Gastrocnemius medialis (tissue), 4 donors: ENCODE measurements around the gene AMZ2. TPM values are rescaled to one million over a fixed set of nuclear protein-coding genes. Genes with fewer than 3 reads are reported as not detected.
A peak's percentile ranks its signal among the peaks of the same experiment; 100 is the strongest.
"Not testable (repeated sequence)": the region's sequence is repeated elsewhere in the genome, so short reads cannot be mapped to it uniquely, and the experiment has no call there.

Experiments
- ATAC-seq, 2 donors: fragments of 150-250 bp; one replicate each; pipeline ENCODE4 v1.9.1; 2016
- DNase-seq, 2 donors: peaks; one replicate each; pipeline ENCODE4 v3.0.0-alpha.2; 2019
- H3K27ac ChIP-seq, 4 donors: fragments of 200-600 bp; sonication (generic); 1 replicate in 1 of 4; 2 replicates in 3 of 4; pipeline ENCODE4 v1.5.1; 2016 to 2018; ENCODE audit warnings: mild to moderate bottlenecking in 2 of 4, moderate library complexity in 1 of 4
- H3K27me3 ChIP-seq, 3 donors: fragments of 200-600 bp; sonication (generic) in 2 of 3; 1 replicate in 1 of 3; 2 replicates in 2 of 3; pipeline versions ENCODE4 v1.5.1 to v1.6.0; 2016 to 2019; ENCODE audit warnings: mild to moderate bottlenecking in 1 of 3, moderate library complexity in 1 of 3
- H3K36me3 ChIP-seq, 2 donors: fragments of 200-600 bp; sonication (generic) in 1 of 2; one replicate each; pipeline ENCODE4 v1.5.1; 2017 to 2018
- H3K4me1 ChIP-seq, 2 donors: fragments of 200-600 bp; sonication (generic) in 1 of 2; one replicate each; pipeline ENCODE4 v1.5.1; 2016 to 2017; ENCODE audit warnings: mild to moderate bottlenecking in 2 of 2
- H3K4me3 ChIP-seq, 4 donors: fragments of 200-600 bp; sonication (generic) in 3 of 4; 1 replicate in 1 of 4; 2 replicates in 3 of 4; pipeline ENCODE4 v1.5.1; 2016 to 2019; ENCODE audit warnings: mild to moderate bottlenecking in 2 of 4
- H3K9me3 ChIP-seq, 3 donors: fragments of 200-600 bp; sonication (generic) in 2 of 3; 1 replicate in 1 of 3; 2 replicates in 2 of 3; pipeline ENCODE4 v1.5.1; 2016 to 2019
- POLR2A ChIP-seq, 2 donors: fragments of 450-650 bp; IDR thresholded peaks; one replicate each; pipeline ENCODE4 v1.6.1; 2017; ENCODE audit warnings: antibody characterized with exemption in 2 of 2, mild to moderate bottlenecking in 2 of 2, moderate library complexity in 2 of 2
- in situ Hi-C, 4 donors: fragments of 200-750 bp; cut with MboI; loops; one replicate each; pipeline versions ENCODE4 v1.15.0 to v1.8.0; 2017; ENCODE audit warnings: low sequenced_read_pairs in 4 of 4
- intact Hi-C: fragments of 100-400 bp; cut with DNase I; formaldehyde crosslinking; loops from one replicate; pipeline ENCODE4 v1.15.1; 2023; ENCODE audit warnings: low total_unique reads
- total RNA-seq, 4 donors: library from RNA; depleted of rRNA; stranded (reverse); fragments of >200 nt; gene quantifications; one replicate each; pipeline versions ENCODE4 v1.1.0 to v1.2.3, GENCODE V29; 2016
- TF ChIP-seq, protein P1 (sequence below), 5 experiments: fragments of 450-650 bp in 3 of 5; fragments of 200-600 bp in 2 of 5; sonication (generic) in 2 of 5; IDR thresholded peaks in 4 of 5; conservative IDR thresholded peaks in 1 of 5; 1 replicate in 4 of 5; 2 replicates in 1 of 5; pipeline ENCODE4 v1.5.1; 2016 to 2019; ENCODE audit warnings: antibody characterized with exemption in 5 of 5, mild to moderate bottlenecking in 3 of 5, moderate library complexity in 3 of 5

The AMZ2 gene
- total RNA-seq, 4 donors from 2014 or later, result 47.6 to 86.9 (median 61.8) TPM

DNA sequence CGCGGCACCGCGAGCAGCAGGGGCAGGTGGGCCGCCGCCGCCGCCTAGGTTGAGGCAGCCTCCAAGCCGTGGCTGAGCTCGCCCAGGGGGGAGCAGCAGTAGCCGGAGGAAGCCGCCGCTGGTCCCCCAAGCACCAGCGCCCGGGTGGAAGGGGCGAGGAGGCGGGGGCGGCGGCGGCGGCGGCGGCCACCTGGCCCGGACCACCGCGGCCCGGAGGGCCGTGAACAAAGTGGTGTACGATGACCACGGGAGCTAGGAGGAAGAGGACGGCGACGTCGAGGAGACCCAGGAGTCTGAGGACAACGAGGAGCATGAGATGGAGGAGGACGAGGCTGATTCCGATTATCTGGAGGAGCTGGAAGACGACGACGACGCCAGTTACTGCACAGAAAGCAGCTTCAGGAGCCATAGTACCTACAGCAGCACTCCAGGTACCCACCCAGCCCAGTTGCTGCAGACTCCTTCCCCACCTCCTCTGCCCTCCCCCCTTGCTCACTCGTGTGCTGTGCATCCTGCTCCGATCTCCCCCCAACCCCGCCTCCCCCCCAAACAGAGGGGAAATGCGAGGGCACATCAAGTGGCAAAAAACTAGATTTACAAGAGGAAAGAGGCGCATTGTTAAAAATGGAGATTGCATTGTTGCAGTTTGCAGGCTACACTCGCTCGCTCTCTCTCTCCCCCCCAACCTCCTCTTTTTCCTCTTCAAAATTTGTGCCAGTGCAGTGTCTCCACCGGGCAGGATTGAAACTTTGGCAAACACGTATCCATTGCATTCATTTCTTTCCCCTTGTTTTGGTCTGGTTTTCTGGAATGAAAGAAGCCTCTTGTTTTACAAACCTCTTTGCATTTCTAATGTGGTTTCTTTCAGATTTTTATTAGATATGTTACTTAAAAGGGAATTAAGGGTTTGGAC is 41.8 kb upstream of the AMZ2 start:
- ATAC-seq, result peak; percentile 40 to 56
- peak overlapping the region; percentile 66 to 91 (median 78) for H3K27ac ChIP-seq
- no peak for TF ChIP-seq POLR2A (IDR thresholded peaks at IDR 0.05)
- TF ChIP-seq, protein P1, sequence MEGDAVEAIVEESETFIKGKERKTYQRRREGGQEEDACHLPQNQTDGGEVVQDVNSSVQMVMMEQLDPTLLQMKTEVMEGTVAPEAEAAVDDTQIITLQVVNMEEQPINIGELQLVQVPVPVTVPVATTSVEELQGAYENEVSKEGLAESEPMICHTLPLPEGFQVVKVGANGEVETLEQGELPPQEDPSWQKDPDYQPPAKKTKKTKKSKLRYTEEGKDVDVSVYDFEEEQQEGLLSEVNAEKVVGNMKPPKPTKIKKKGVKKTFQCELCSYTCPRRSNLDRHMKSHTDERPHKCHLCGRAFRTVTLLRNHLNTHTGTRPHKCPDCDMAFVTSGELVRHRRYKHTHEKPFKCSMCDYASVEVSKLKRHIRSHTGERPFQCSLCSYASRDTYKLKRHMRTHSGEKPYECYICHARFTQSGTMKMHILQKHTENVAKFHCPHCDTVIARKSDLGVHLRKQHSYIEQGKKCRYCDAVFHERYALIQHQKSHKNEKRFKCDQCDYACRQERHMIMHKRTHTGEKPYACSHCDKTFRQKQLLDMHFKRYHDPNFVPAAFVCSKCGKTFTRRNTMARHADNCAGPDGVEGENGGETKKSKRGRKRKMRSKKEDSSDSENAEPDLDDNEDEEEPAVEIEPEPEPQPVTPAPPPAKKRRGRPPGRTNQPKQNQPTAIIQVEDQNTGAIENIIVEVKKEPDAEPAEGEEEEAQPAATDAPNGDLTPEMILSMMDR (IDR thresholded peaks at IDR 0.05 in 4 of 5, conservative IDR thresholded peaks at IDR 0.05 in 1 of 5), result no peak
- peak overlapping the region; percentile 74 to 87 (median 76) for H3K4me3 ChIP-seq
- in situ Hi-C loops (no loop called here), intact Hi-C loops (loop anchor here (5.0 to 10.0 kb wide), 2 partner anchors 41 to 259 kb away; partner anchors contain the start of gene AMZ2)
- no peaks in the 10 kb centered on the region for H3K27me3 ChIP-seq
- no peak for DNase-seq
- no peaks in the 10 kb centered on the region for H3K9me3 ChIP-seq
- no peaks in the 10 kb centered on the region for H3K36me3 ChIP-seq
- H3K4me1 ChIP-seq, result peaks cover 9 to 10% of the 10 kb centered on the region in 2 donors

DNA sequence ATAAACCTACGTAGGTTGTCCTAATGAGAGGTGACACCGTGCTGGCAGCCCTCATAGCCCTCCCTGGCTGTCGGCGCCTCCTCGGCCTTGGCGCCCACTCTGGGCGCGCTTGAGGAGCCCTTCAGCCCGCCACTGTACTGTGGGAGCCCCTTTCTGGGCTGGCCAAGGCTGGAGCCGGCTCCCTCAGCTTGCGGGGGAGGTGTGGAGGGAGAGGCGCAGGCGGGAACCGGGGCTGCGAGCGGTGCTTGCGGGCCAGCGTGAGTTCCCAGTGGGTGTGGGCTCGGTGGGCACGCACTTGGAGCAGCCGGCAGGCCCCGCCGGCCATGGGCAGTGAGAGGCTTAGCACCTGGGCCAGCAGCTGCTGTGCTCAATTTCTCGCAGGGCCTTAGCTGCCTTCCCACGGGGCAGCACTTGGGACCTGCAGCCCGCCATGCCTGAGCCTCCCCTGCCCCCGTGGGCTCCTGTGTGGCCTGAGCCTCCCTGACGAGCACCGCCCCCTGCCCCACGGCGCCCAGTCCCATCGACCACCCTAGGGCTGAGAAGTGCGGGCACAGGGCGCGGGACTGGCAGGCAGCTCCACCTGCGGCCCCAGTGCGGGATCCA is 40.1 kb upstream of the AMZ2 start:
- intact Hi-C loops, result loop anchor here (5.0 to 10.0 kb wide), 2 partner anchors 40 to 257 kb away; partner anchors contain the start of gene AMZ2
- Histone ChIP-seq H3K4me3 (no peak overlapping the region), H3K36me3 (no peaks in the 10 kb centered on the region), H3K27me3 (no peaks in the 10 kb centered on the region), H3K27ac (no peak overlapping the region), H3K9me3 (no peaks in the 10 kb centered on the region), H3K4me1 (peaks cover 8 to 9% of the 10 kb centered on the region in 2 donors)
- no peak for TF ChIP-seq POLR2A (IDR thresholded peaks at IDR 0.05)
- TF ChIP-seq, protein P1 (IDR thresholded peaks at IDR 0.05 in 4 of 5, conservative IDR thresholded peaks at IDR 0.05 in 1 of 5), result no peak
- no peak for ATAC-seq
- in situ Hi-C loops, result no loop called here
- DNase-seq, result no peak

DNA sequence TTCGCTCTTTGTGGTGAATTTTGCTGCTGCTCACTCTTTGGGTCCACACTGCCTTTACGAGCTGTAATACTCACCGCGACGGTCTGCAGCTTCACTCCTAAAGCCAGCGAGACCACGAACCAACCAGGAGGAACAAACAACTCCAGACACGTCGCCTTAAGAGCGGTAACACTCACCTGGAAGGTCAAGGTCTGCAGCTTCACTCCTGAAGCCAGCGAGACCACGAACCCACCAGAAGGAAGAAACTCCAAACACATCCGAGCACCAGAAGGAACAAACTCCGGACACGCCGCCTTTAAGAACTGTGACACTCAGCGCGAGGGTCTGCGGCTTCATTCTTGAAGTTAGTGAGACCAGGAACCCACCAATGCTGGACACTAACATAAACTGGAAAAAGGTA is 39.2 kb upstream of the AMZ2 start:
- H3K27ac ChIP-seq, H3K36me3 ChIP-seq, ATAC-seq, H3K9me3 ChIP-seq, in situ Hi-C loops, H3K27me3 ChIP-seq, H3K4me1 ChIP-seq, H3K4me3 ChIP-seq, DNase-seq: not testable (repeated sequence)
- intact Hi-C loops, result loop anchor here (5.0 to 10.0 kb wide), 2 partner anchors 39 to 256 kb away; partner anchors contain the start of gene AMZ2

DNA sequence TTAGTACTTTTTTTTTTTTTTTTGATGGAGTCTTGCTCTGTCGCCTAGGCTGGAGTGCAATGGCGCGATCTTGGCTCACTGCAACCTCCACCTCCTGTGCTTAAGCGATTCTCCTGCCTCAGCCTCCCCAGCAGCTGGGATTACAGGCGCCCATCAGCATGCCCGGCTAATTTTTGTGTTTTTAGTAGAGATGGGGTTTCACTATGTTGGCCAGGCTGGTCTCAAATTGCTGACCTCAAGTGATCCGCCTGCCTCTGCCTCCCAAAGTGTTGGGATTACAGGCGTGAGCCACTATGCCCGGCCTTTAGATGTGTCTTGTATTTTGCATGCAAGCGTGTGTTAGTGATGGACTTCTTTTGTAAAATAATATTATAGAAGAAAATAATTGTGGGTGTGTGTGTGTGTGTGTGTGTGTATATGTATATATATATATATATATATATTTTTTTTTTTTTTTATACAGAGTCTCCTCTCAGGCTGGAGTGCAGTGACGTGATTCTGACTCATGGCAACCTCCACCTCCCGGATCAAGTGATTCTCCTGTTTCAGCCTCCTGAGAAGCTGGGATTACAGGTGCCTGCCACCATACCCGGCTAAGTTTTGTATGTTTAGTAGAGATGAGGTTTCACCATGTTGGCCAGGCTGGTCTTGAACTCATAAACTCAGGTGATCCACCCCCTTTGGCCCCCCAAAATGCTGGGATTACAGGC is 38.5 kb upstream of the AMZ2 start:
- intact Hi-C loops, result loop anchor here (5.0 to 10.0 kb wide), 2 partner anchors 38 to 255 kb away; partner anchors contain the start of gene AMZ2
- H3K9me3 ChIP-seq, H3K27me3 ChIP-seq, in situ Hi-C loops, H3K4me1 ChIP-seq, ATAC-seq, H3K27ac ChIP-seq, H3K36me3 ChIP-seq, H3K4me3 ChIP-seq, DNase-seq: not testable (repeated sequence)

DNA sequence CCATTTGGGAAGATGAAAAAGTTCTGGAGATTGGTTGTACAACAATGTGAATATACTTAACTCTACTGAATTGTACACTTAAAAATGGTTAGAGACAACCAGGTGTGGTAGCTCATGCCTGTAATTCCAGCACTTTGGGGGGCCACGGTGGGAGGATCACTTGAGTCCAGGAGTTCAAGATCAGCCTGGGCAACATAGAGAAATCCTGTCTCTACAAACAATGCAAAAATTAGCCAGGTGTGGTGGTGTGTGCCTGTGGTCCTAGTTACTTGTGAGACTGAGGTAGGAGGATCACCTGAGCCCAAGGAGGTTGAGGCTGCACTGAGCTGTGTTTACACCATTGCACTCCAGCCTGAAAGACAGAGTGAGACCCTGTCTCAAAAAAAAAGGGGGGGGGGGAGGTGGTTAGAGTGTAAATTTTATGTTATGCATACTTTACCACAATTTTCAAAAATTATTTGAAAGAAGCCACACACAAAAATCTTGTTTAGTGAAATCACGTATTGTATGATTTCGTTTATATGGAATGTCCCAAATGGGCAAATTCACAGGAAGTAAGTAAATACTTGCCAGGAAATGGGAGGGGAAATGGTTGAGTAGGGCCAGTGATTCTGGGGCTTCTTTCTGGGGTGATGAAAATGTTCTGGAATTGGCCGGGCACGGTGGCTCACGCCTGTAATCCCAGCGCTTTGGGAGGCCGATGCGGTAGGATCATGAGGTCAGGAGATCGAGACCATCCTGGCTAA is 37.1 kb upstream of the AMZ2 start:
- in situ Hi-C loops (no loop called here), intact Hi-C loops (no loop called here)
- TF ChIP-seq, protein P1 (IDR thresholded peaks at IDR 0.05 in 4 of 5, conservative IDR thresholded peaks at IDR 0.05 in 1 of 5), result no peak
- TF ChIP-seq POLR2A (IDR thresholded peaks at IDR 0.05), result no peak
- no peaks in the 10 kb centered on the region for H3K27me3 ChIP-seq
- no peaks in the 10 kb centered on the region for H3K9me3 ChIP-seq
- no peaks in the 10 kb centered on the region for H3K36me3 ChIP-seq
- H3K4me1 ChIP-seq, result peaks cover 4 to 8% of the 10 kb centered on the region in 2 donors
- ATAC-seq, result no peak
- no peak overlapping the region for H3K4me3 ChIP-seq
- no peak overlapping the region for H3K27ac ChIP-seq
- DNase-seq, result no peak

DNA sequence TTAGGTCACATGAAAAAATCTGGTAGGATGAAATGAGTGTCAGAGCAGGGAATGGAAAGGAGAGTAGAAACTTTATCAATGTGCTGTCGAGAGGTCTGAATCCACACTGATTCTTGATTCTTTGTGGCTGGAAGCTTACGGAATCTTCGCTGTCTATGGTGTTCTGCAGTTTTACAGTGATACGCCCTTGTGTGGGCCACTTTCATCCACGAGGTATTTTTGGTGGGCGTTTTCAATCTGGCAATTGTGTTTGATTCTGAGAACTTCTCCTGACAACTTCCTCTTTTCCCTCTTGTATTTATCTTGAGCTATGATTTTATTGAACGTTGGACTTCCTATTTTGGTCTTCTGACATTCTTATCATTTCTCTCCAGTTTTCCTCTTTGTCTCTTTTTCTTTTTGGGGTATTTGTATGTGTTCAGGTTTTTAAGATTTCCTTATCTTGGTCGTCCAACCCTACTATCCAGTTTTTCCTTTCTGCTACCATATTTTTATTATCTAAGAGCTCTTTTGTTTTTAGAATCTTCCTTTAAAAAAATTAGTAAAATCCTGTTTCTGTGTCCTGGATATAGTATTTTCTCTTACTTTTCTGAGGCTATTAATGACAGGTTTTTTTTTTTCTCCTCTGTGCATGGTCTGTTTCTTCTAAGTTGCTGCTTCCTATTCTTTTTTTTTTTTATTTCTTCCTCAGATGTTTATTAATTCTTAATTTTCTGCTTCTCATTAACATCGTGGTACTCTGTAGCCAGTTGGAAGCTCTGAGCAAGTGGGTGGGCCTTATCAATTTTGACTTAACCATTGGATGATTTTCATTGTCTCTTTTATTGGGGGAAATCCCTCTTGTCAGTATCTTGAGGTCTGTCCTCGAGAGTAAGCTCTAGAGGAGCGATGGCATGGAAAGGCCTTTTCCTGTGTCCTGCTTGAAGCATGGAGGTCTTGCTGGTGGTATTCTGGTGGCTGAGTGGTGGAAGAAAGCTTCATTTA is 34.1 kb upstream of the AMZ2 start:
- H3K27ac ChIP-seq, DNase-seq, intact Hi-C loops, H3K4me3 ChIP-seq, in situ Hi-C loops, ATAC-seq, H3K36me3 ChIP-seq, H3K4me1 ChIP-seq, H3K9me3 ChIP-seq, H3K27me3 ChIP-seq: not testable (repeated sequence)

DNA sequence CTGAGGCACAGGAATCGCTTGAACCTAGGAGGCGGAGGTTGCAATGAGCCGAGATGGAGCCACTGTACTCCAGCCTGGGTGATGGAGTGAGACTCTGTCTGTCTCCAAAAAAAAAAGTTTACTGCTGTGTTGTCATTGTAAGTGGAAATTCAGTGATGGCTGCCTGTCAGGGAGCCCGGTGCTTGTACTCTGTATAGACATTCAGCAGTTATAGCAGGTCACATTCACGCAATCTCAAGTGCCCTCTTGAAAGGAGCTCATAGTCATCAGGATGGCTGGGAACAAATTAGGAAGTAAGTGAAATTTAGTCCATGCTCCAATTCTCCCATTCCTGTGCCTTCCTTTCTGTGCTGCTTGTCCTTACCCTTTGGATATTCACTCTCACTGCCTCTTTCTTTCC is 32.4 kb upstream of the AMZ2 start:
- H3K4me1 ChIP-seq, H3K36me3 ChIP-seq, intact Hi-C loops, H3K27ac ChIP-seq, in situ Hi-C loops, ATAC-seq, H3K4me3 ChIP-seq, DNase-seq, H3K9me3 ChIP-seq, H3K27me3 ChIP-seq: not testable (repeated sequence)
